Measurements from ENCODE around the gene MARK4. TPM values are rescaled to one million over a fixed set of nuclear protein-coding genes. Genes with fewer than 3 reads are reported as not detected.

Gene MARK4
- total RNA-seq, 4 donors from 2014 or later: 11.0 to 40.8 (median 13.2) TPM

- H3K9me3 ChIP-seq: no peaks in the 10 kb centered on the region
- no peaks in the 10 kb centered on the region for H3K27me3 ChIP-seq
- H3K4me3 ChIP-seq: no peak overlapping the region
- DNase-seq: no peak
- no peaks in the 10 kb centered on the region for H3K36me3 ChIP-seq
- in situ Hi-C loops (cut with MboI; ENCODE audit: low pct_ligation_motif_present in 1 of 4, low pct_unique_long_range_greater_than_20kb in 1 of 4, low sequenced_read_pairs in 3 of 4) (no loop called here), intact Hi-C loops (cut with DNase I; ENCODE audit: low total_unique reads) (no loop called here)
- no peaks in the 10 kb centered on the region for H3K4me1 ChIP-seq
- no peak for TF ChIP-seq EP300 (IDR thresholded peaks at IDR 0.05; ENCODE audit: low read depth)
- TF ChIP-seq CTCF (IDR thresholded peaks at IDR 0.05): no peak
- no peak for TF ChIP-seq POLR2AphosphoS5 (IDR thresholded peaks at IDR 0.05)
- no peak for TF ChIP-seq POLR2A (IDR thresholded peaks at IDR 0.05)
- no peak overlapping the region for H3K27ac ChIP-seq
- WGBS, 2 donors (ENCODE audit: low coverage in 1 of 2): 71 to 89% methylated on average over 3 to 4 of the region's 4 CpGs
Measured at GRCh38 chr19:45293682-45294081, 42.6 kb downstream of the MARK4 start.

GRCh38 chr19:45294291-45295029 is 43.4 kb downstream of the MARK4 start:
- in situ Hi-C loops (cut with MboI; ENCODE audit: low pct_ligation_motif_present in 1 of 4, low pct_unique_long_range_greater_than_20kb in 1 of 4, low sequenced_read_pairs in 3 of 4): no loop called here
- Histone ChIP-seq H3K9me3 (no peaks in the 10 kb centered on the region), H3K36me3 (no peaks in the 10 kb centered on the region), H3K4me3 (no peak overlapping the region), H3K4me1 (no peaks in the 10 kb centered on the region), H3K27ac (no peak overlapping the region), H3K27me3 (no peaks in the 10 kb centered on the region)
- TF ChIP-seq CTCF (IDR thresholded peaks at IDR 0.05): no peak
- intact Hi-C loops (cut with DNase I; ENCODE audit: low total_unique reads): no loop called here
- DNase-seq: no peak
- whole genome bisulfite sequencing, 2 donors (ENCODE audit: low coverage in 1 of 2): 84% methylated on average over 12 of the region's 12 CpGs; no CpG with 5 or more reads in 1 of the 2 donors

GRCh38 chr19:45295873-45296272 is 44.8 kb downstream of the MARK4 start:
- intact Hi-C loops (cut with DNase I; ENCODE audit: low total_unique reads): no loop called here

GRCh38 chr19:45296355-45296754 is 45.3 kb downstream of the MARK4 start:
- TF ChIP-seq EP300 (IDR thresholded peaks at IDR 0.05; ENCODE audit: low read depth) (no peak), POLR2A (IDR thresholded peaks at IDR 0.05) (no peak), CTCF (IDR thresholded peaks at IDR 0.05) (no peak), POLR2AphosphoS5 (IDR thresholded peaks at IDR 0.05) (no peak)
- Histone ChIP-seq H3K9me3 (no peaks in the 10 kb centered on the region), H3K27ac (no peak overlapping the region), H3K4me1 (no peaks in the 10 kb centered on the region), H3K36me3 (no peaks in the 10 kb centered on the region), H3K4me3 (no peak overlapping the region), H3K27me3 (no peaks in the 10 kb centered on the region)
- in situ Hi-C loops (cut with MboI; ENCODE audit: low pct_ligation_motif_present in 1 of 4, low pct_unique_long_range_greater_than_20kb in 1 of 4, low sequenced_read_pairs in 3 of 4): no loop called here
- no peak for DNase-seq
- intact Hi-C loops (cut with DNase I; ENCODE audit: low total_unique reads): no loop called here
- 91 to 100% methylated on average over 1 to 4 of the region's 4 CpGs for WGBS, 2 donors (ENCODE audit: low coverage in 1 of 2)

More at GRCh38 chr19:45295873-45296272, 44.8 kb downstream of the MARK4 start:
- Histone ChIP-seq H3K27me3 (no peaks in the 10 kb centered on the region), H3K36me3 (no peaks in the 10 kb centered on the region), H3K4me3 (no peak overlapping the region), H3K9me3 (no peaks in the 10 kb centered on the region), H3K27ac (no peak overlapping the region), H3K4me1 (no peaks in the 10 kb centered on the region)
- DNase-seq: no peak
- in situ Hi-C loops (cut with MboI; ENCODE audit: low pct_ligation_motif_present in 1 of 4, low pct_unique_long_range_greater_than_20kb in 1 of 4, low sequenced_read_pairs in 3 of 4): no loop called here
- no peak for TF ChIP-seq POLR2AphosphoS5 (IDR thresholded peaks at IDR 0.05)
- no peak for TF ChIP-seq CTCF (IDR thresholded peaks at IDR 0.05)
- TF ChIP-seq EP300 (IDR thresholded peaks at IDR 0.05; ENCODE audit: low read depth): no peak
- TF ChIP-seq POLR2A (IDR thresholded peaks at IDR 0.05): no peak

Measured in transverse colon (tissue), 4 donors.